DND-41 (cell line): ENCODE results near the gene POM121L2.

ENCODE experiments used
- EZH2 ChIP-seq: IDR thresholded peaks from 3 replicates; pipeline ENCODE4 v1.6.1; 2012; ENCODE audit warnings: borderline replicate concordance, low read depth, mild to moderate bottlenecking, moderate library complexity, low read length, inconsistent platforms; ENCODE audit not compliant: severe bottlenecking
- TF ChIP-seq, protein P1 (sequence below): IDR thresholded peaks from 2 replicates; pipeline ENCODE4 v1.5.1; 2012; ENCODE audit warnings: borderline replicate concordance, low read length, moderate library complexity, mild to moderate bottlenecking; ENCODE audit not compliant: poor library complexity, severe bottlenecking; ENCODE audit errors: extremely low read depth

DNA sequence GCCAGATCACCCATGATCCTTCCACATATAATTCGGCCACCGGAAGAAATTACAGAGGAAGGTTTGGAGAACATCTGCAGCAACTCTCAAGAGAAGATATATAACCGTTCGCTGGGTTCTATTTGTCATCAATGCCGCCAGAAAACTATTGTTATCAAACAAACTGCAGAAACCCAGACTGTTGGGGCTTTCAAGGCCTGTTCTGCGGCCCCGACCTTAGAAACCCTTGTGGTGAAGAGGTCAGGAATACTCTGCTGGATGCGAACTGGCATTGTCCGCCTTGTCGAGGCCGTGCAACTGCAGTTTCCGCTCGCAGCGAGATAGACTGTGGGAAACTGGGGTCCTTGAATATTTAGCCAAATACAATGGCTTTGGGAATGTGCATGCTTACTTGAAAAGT is 43.3 kb downstream of the POM121L2 start:
- TF ChIP-seq, protein P1, sequence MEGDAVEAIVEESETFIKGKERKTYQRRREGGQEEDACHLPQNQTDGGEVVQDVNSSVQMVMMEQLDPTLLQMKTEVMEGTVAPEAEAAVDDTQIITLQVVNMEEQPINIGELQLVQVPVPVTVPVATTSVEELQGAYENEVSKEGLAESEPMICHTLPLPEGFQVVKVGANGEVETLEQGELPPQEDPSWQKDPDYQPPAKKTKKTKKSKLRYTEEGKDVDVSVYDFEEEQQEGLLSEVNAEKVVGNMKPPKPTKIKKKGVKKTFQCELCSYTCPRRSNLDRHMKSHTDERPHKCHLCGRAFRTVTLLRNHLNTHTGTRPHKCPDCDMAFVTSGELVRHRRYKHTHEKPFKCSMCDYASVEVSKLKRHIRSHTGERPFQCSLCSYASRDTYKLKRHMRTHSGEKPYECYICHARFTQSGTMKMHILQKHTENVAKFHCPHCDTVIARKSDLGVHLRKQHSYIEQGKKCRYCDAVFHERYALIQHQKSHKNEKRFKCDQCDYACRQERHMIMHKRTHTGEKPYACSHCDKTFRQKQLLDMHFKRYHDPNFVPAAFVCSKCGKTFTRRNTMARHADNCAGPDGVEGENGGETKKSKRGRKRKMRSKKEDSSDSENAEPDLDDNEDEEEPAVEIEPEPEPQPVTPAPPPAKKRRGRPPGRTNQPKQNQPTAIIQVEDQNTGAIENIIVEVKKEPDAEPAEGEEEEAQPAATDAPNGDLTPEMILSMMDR = no peak
- TF ChIP-seq EZH2 = no peak
